Stimulated activated CD8-positive, alpha-beta memory T cell treated with anti-CD3 and anti-CD28 coated beads, Interleukin-15, amount 100 ng/mL, for 24 hours (primary cell): ENCODE results near the gene SYNGR1.

Source experiments
- DNase-seq: peaks from one replicate; pipeline ENCODE4 v3.0.0-alpha.2; 2020; ENCODE audit warnings: low read depth

The SYNGR1 gene

DNA sequence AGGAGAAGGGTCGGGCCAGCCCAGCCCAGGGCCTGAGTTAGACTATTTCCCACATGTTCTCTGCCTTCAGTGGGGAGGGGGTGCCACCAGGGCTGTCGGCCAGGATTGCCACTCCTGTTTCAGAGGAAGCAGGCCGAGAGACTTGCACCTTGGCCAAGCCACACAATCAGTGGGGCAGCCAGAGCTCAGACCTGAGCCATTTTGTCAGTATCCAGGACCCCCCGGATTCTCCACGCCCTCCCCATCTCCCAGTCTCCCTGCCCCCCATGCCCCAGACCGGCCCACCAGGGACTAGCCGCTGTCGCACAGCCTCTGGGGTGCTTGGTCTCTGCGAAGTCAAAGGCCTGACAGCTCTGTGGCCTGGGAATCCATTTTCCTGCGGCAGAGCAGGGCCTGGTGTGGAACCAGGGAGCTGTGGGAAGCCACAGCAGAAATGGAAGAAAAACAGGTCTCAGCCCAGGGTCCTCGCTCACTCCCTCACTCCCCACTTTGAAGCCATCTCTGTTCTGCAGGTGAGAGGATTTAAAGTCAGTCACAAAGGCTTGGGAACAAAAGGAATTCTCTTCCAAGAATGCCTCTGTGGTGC, 81.5 kb downstream of the SYNGR1 start:
- DNase-seq: no peak

DNA sequence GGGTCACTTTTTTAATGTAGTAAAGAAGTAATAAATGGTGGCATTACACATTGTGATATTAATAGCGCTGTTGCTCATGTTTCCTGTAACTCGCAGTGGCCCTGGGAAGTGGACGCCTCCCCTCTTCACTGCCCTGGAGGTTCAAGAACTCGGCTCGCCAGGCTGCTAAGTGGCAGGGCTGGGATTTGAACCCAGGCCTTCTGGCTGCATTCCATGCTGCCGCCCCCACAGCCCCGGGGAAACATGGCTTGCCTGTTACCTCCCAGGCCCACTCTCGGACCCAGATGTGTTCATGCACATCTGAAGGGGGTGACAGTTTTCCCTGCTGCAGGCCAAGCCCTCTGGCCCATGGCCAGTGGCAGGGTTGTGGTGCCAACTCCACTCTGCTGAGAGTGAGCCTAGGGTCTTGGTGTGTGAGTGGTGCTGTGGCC, 82.0 kb downstream of the SYNGR1 start:
- no peak for DNase-seq

- DNase-seq: no peak
Measured at GRCh38 chr22:39432361-39432811, 82.6 kb downstream of the SYNGR1 start.

GRCh38 chr22:39433476-39434242, 83.9 kb downstream of the SYNGR1 start:
- DNase-seq: no peak

DNA sequence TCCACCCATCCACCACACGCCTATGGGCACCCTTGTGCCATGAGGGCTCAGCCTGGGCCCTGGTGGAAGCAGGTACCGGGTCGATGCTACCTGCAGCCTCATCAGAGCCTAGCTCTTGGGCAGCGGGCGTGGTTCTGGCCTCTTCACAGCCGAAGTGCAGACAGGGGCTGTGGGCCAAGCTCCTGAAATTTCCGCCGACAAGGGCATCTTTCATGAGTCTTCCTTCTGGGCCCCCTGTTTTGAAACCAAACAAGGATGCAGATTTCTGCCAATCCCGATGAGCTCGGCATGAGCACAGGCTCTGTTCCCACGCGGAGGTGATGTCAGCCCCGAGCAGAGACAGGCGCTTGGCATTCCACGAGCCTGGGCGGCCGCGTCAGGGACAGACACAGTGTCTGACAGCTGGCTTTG, 84.5 kb downstream of the SYNGR1 start:
- DNase-seq: no peak

DNA sequence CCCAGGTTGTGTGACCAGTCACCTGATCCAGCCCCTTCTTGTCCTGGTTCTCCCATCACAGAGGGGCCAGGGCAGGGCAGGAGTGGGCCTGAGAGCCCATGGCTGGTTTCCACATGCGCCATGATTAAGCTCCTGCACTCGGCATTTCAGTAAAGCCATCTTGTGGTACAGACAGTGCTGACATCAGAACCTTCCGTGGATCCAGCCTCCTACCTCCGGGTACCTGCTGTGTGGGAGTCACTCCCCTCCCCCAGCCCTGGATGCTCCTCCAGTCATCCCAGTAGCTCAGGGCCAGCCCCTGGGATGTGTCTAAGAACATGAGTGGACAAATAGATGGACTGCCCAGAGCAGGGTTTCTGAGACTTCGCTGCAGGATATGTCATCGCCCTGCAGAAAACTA, 84.9 kb downstream of the SYNGR1 start:
- no peak for DNase-seq
